Panc1 (cell line): ENCODE data around the gene TREML2. TPM values are rescaled to one million over a fixed set of nuclear protein-coding genes. Genes with fewer than 3 reads are reported as not detected.

ENCODE experiments used
- ATAC-seq: fragments of 200-7000 bp; cut with Tn5 transposase; 2 replicates; pipeline ENCODE4 v1.9.1; 2020; ENCODE audit warnings: mild to moderate bottlenecking, moderate library complexity
- BruUV-seq: library from RNA; stranded (reverse); fragments of 400-500 nt; replicated peaks from 2 replicates; lab custom pipeline; 2021; lab: Mats Ljungman, UMichigan
- CTCF ChIA-PET: fragments of 300-600 bp; sonication (Branson Sonifier 250); formaldehyde crosslinking; loops from one replicate; lab custom pipeline; 2022; ENCODE audit warnings: antibody characterized with exemption; lab: Charles Lee
- POLR2A ChIA-PET: fragments of 300-600 bp; sonication (Branson Sonifier 250); formaldehyde crosslinking; loops from one replicate; lab custom pipeline; 2022; ENCODE audit warnings: antibody characterized with exemption; lab: Charles Lee
- DNase-seq: peaks from one replicate; pipeline ENCODE4 v3.0.0-alpha.2; 2010; ENCODE audit warnings: low read depth, low spot score
- H3K27ac ChIP-seq: 2 replicates; pipeline ENCODE4 v1.5.1; 2011; ENCODE audit warnings: mild to moderate bottlenecking, low read length, inconsistent platforms
- H3K27me3 ChIP-seq: fragments of 200-500 bp; sonication (Bioruptor generic); 2 replicates; pipeline ENCODE4 v1.6.0; 2014; ENCODE audit warnings: low read length, inconsistent platforms; ENCODE audit not compliant: control insufficient read depth, insufficient read depth
- H3K36me3 ChIP-seq: fragments of 200-500 bp; sonication (Bioruptor generic); 2 replicates; pipeline ENCODE4 v1.5.1; 2014; ENCODE audit warnings: inconsistent platforms, mild to moderate bottlenecking, low read length, moderate library complexity; ENCODE audit not compliant: control insufficient read depth, insufficient read depth
- H3K4me1 ChIP-seq: 2 replicates; pipeline ENCODE4 v1.5.1; 2011; ENCODE audit warnings: inconsistent platforms, mild to moderate bottlenecking, low read length, moderate library complexity; ENCODE audit not compliant: control insufficient read depth, insufficient read depth
- H3K4me3 ChIP-seq, 2 experiments: 2 replicates each; pipeline ENCODE4 v1.5.1; 2011 to 2012; ENCODE audit warnings: low read depth in 2 of 2, low read length in 2 of 2, mild to moderate bottlenecking in 2 of 2, inconsistent platforms in 1 of 2, moderate library complexity in 1 of 2
- H3K9me3 ChIP-seq: fragments of 200-500 bp; sonication (Bioruptor generic); 2 replicates; pipeline ENCODE4 v1.5.1; 2014; ENCODE audit warnings: low read depth, mild to moderate bottlenecking, inconsistent platforms, low read length, moderate library complexity; ENCODE audit not compliant: control insufficient read depth, insufficient read depth
- CTCF ChIP-seq: fragments of 450-650 bp; IDR thresholded peaks from 2 replicates; pipeline ENCODE4 v1.5.1; 2017; ENCODE audit warnings: mild to moderate bottlenecking
- POLR2AphosphoS5 ChIP-seq: IDR thresholded peaks from 2 replicates; pipeline ENCODE4 v1.6.1; 2012; ENCODE audit warnings: mild to moderate bottlenecking, low read depth, low read length, moderate library complexity
- REST ChIP-seq, 2 experiments: IDR thresholded peaks; 2 replicates each; pipeline ENCODE4 v1.6.1; 2011 to 2012; ENCODE audit warnings: low read depth in 2 of 2, control low read depth in 1 of 2, low read length in 1 of 2, mild to moderate bottlenecking in 1 of 2, moderate library complexity in 1 of 2; ENCODE audit not compliant: insufficient read depth in 1 of 2
- SIN3A ChIP-seq: IDR thresholded peaks from 2 replicates; pipeline ENCODE4 v1.6.1; 2012; ENCODE audit warnings: low read depth, mild to moderate bottlenecking, low read length, moderate library complexity, borderline replicate concordance; ENCODE audit not compliant: insufficient read depth
- TCF7L2 ChIP-seq: IDR thresholded peaks from 2 replicates; pipeline ENCODE4 v1.6.1; 2011; ENCODE audit warnings: mild to moderate bottlenecking, low read depth, low read length, inconsistent platforms
- in situ Hi-C: cut with HindIII; loops from 2 replicates; pipeline ENCODE4 v1.10.0; 2016; ENCODE audit warnings: low sequenced_read_pairs, low pct_unique_long_range_greater_than_20kb
- intact Hi-C: fragments of 100-400 bp; cut with micrococcal nuclease; formaldehyde crosslinking; loops from one replicate; pipeline ENCODE4 v1.10.0; 2022; ENCODE audit not compliant: unreplicated experiment
- total RNA-seq: library from RNA; stranded (reverse); gene quantifications from one replicate; pipeline ENCODE4 v1.2.1, GENCODE V29; 2021; ENCODE audit not compliant: unreplicated experiment

Gene TREML2
- total RNA-seq, 1 experiment from 2014 or later = not detected

- POLR2A ChIA-PET = no interaction called here
- Histone ChIP-seq H3K36me3 (no peaks in the 10 kb centered on the region), H3K4me1 (no peaks in the 10 kb centered on the region), H3K27ac (no peak overlapping the region), H3K4me3 (no peak overlapping the region), H3K27me3 (peaks cover 6% of the 10 kb centered on the region), H3K9me3 (no peaks in the 10 kb centered on the region)
- no peak for DNase-seq
- intact Hi-C loops (no loop called here), in situ Hi-C loops (no loop called here)
- CTCF ChIA-PET = no interaction called here
- BruUV-seq = no TSS peak
- TF ChIP-seq SIN3A (no peak), POLR2AphosphoS5 (no peak), REST (IDR thresholded peaks at IDR 0.05; ENCODE audit: insufficient read depth in 1 of 2, low read depth in 2 of 2, low read length in 1 of 2) (no peak), TCF7L2 (no peak), CTCF (no peak)
- no peak for ATAC-seq
These were observed 3.2 kb upstream of the TREML2 start for GRCh38 chr6:41204156-41204555.

GRCh38 chr6:41201764-41202173 lies 820 bp upstream of the TREML2 start:
- Histone ChIP-seq H3K36me3 (no peaks in the 10 kb centered on the region), H3K4me1 (no peaks in the 10 kb centered on the region), H3K27me3 (peaks cover 4% of the 10 kb centered on the region), H3K9me3 (no peaks in the 10 kb centered on the region), H3K27ac (no peak overlapping the region), H3K4me3 (no peak overlapping the region)
- ATAC-seq = no peak
- ChIA-PET POLR2A (no interaction called here), CTCF (no interaction called here)
- TF ChIP-seq POLR2AphosphoS5 (no peak), SIN3A (no peak), CTCF (no peak), REST (IDR thresholded peaks at IDR 0.05; ENCODE audit: insufficient read depth in 1 of 2, low read depth in 2 of 2, low read length in 1 of 2) (no peak), TCF7L2 (no peak)
- intact Hi-C loops = no loop called here
- no peak for DNase-seq
- no TSS peak for BruUV-seq
- in situ Hi-C loops = no loop called here
